ENCODE results near the gene CLDN4. TPM values are rescaled to one million over a fixed set of nuclear protein-coding genes. Genes with fewer than 3 reads are reported as not detected.
"Not testable (repeated sequence)": the region's sequence is repeated elsewhere in the genome, so short reads cannot be mapped to it uniquely, and the experiment has no call there.

Gene CLDN4
- polyA plus RNA-seq, 1 donor (not counting 4 experiments of a cell fraction or from before 2014, with no cell fraction given) = 7.2 TPM

DNA sequence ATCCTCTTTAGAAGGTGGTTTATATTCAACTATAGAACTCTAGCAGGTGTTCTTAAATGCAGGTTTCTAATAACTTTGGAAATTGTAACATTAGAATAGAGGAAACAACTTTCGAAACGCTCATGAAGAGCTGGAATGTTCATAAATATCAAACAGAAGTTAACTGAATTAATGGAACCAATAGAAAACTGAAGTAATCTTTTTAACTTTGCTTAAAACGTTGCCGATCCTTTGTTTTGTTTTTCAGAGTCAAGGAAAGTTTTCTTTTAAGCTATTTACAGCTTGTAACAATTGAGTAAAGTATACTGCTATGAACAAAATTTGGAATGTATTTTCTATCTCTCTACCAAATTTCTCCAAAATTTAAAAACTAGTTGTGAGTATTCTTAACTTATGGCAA lies 41.7 kb upstream of the CLDN4 start:
- no peaks in the 10 kb centered on the region for H3K79me2 ChIP-seq (ENCODE audit: control insufficient read depth, insufficient read depth, low read length)
- no peaks in the 10 kb centered on the region for H4K20me1 ChIP-seq (ENCODE audit: control insufficient read depth, extremely low read depth, insufficient read depth, low read length)
- peaks cover under 1% of the 10 kb centered on the region for H3K4me1 ChIP-seq (ENCODE audit: control insufficient read depth, extremely low read depth, insufficient read depth, low read length)
- no peaks in the 10 kb centered on the region for H3K27me3 ChIP-seq (ENCODE audit: control insufficient read depth, extremely low read depth, insufficient read depth, low read length)
- no peaks in the 10 kb centered on the region for H3K9me3 ChIP-seq (ENCODE audit: control insufficient read depth, low read depth, low read length)
- no peaks in the 10 kb centered on the region for H3K36me3 ChIP-seq (ENCODE audit: control insufficient read depth in 2 of 2, extremely low read depth in 1 of 2, insufficient read depth in 2 of 2, low read length in 2 of 2)
- H3K4me3 ChIP-seq (ENCODE audit: control insufficient read depth in 2 of 3, extremely low read depth in 1 of 3, insufficient read depth in 2 of 3, low read depth in 1 of 3, low read length in 3 of 3) = no peak overlapping the region
- FAIRE-seq (no peak), DNase-seq (ENCODE audit: low read depth, low spot score) (no peak)
- H2AFZ ChIP-seq (ENCODE audit: control insufficient read depth, low read length) = no peak overlapping the region
- H3K9me1 ChIP-seq (ENCODE audit: control insufficient read depth, extremely low read depth, insufficient read depth, low read length) = no peaks in the 10 kb centered on the region
- TF ChIP-seq, protein P1, sequence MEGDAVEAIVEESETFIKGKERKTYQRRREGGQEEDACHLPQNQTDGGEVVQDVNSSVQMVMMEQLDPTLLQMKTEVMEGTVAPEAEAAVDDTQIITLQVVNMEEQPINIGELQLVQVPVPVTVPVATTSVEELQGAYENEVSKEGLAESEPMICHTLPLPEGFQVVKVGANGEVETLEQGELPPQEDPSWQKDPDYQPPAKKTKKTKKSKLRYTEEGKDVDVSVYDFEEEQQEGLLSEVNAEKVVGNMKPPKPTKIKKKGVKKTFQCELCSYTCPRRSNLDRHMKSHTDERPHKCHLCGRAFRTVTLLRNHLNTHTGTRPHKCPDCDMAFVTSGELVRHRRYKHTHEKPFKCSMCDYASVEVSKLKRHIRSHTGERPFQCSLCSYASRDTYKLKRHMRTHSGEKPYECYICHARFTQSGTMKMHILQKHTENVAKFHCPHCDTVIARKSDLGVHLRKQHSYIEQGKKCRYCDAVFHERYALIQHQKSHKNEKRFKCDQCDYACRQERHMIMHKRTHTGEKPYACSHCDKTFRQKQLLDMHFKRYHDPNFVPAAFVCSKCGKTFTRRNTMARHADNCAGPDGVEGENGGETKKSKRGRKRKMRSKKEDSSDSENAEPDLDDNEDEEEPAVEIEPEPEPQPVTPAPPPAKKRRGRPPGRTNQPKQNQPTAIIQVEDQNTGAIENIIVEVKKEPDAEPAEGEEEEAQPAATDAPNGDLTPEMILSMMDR (optimal IDR thresholded peaks at IDR 0.05 in 1 of 3, IDR thresholded peaks at IDR 0.05 in 1 of 3, conservative IDR thresholded peaks at IDR 0.05 in 1 of 3; ENCODE audit: extremely low read depth in 1 of 3, insufficient read depth in 2 of 3, low read length in 3 of 3) = no peak
- no peak for TF ChIP-seq EZH2 (IDR thresholded peaks at IDR 0.05; ENCODE audit: low read length)
- no peak overlapping the region for H3K27ac ChIP-seq (ENCODE audit: control insufficient read depth, insufficient read depth, low read length)
- no peak overlapping the region for H3K9ac ChIP-seq (ENCODE audit: control insufficient read depth, extremely low read depth, insufficient read depth, low read length)
- no peak overlapping the region for H3K4me2 ChIP-seq (ENCODE audit: control insufficient read depth, extremely low read depth, insufficient read depth, low read depth, low read length)
- dilution Hi-C loops (cut with MboI; ENCODE audit: extremely low pct_ligation_motif_present, low sequenced_read_pairs) = no loop called here

DNA sequence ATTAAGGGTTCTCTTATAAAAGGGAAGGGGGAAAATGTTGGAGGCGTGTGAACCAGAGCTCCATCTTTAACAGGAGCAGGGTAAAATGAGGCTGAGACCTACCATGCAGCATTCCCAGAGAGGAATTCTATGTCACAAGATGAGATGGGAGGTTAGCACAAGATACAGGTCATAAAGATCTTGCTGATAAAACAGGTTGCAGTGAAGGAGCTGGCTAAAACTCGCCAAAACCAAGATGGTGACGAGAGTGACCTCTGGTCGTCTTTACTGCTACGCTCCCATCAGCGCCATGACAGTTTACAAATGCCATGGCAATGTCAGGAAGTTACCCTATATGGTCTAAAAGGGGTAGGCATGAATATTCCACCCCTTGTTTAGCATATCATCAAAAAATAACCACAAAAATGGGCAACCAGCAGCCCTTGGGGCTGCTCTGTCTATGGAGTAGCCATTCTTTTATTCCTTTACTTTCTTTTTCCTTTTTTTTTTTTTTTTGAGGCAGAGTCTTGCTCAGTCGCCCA lies 39.6 kb upstream of the CLDN4 start:
- H2AFZ ChIP-seq (ENCODE audit: control insufficient read depth, low read length); H3K36me3 ChIP-seq (ENCODE audit: control insufficient read depth in 2 of 2, extremely low read depth in 1 of 2, insufficient read depth in 2 of 2, low read length in 2 of 2); H3K4me1 ChIP-seq (ENCODE audit: control insufficient read depth, extremely low read depth, insufficient read depth, low read length); H3K9me1 ChIP-seq (ENCODE audit: control insufficient read depth, extremely low read depth, insufficient read depth, low read length); H3K4me3 ChIP-seq (ENCODE audit: control insufficient read depth in 2 of 3, extremely low read depth in 1 of 3, insufficient read depth in 2 of 3, low read depth in 1 of 3, low read length in 3 of 3); H3K27ac ChIP-seq (ENCODE audit: control insufficient read depth, insufficient read depth, low read length); dilution Hi-C loops (cut with MboI; ENCODE audit: extremely low pct_ligation_motif_present, low sequenced_read_pairs); H3K79me2 ChIP-seq (ENCODE audit: control insufficient read depth, insufficient read depth, low read length); FAIRE-seq; DNase-seq (ENCODE audit: low read depth, low spot score); H3K9ac ChIP-seq (ENCODE audit: control insufficient read depth, extremely low read depth, insufficient read depth, low read length); H4K20me1 ChIP-seq (ENCODE audit: control insufficient read depth, extremely low read depth, insufficient read depth, low read length); H3K27me3 ChIP-seq (ENCODE audit: control insufficient read depth, extremely low read depth, insufficient read depth, low read length); H3K9me3 ChIP-seq (ENCODE audit: control insufficient read depth, low read depth, low read length); H3K4me2 ChIP-seq (ENCODE audit: control insufficient read depth, extremely low read depth, insufficient read depth, low read depth, low read length): not testable (repeated sequence)

DNA sequence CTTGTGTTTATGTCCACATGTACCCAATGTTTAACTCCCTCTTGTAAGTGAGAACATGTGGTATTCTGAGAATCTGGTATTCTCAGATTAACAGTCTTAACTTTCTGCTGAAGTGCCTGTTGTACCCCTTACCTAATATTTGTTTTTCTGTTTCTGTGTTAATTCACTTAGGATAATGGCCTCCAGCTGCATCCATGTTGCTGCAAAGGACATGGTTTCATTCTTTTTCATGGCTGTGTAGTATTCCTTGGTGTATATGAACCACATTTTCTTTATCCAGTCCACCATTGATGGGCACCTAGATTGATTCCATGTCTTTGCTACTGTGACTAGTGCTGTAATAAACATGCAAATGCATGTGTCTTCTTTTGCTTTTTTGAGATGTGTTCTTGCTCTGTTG lies 35.6 kb upstream of the CLDN4 start:
- H3K9me1 ChIP-seq (ENCODE audit: control insufficient read depth, extremely low read depth, insufficient read depth, low read length); H3K36me3 ChIP-seq (ENCODE audit: control insufficient read depth in 2 of 2, extremely low read depth in 1 of 2, insufficient read depth in 2 of 2, low read length in 2 of 2); H3K79me2 ChIP-seq (ENCODE audit: control insufficient read depth, insufficient read depth, low read length); H4K20me1 ChIP-seq (ENCODE audit: control insufficient read depth, extremely low read depth, insufficient read depth, low read length); H3K27ac ChIP-seq (ENCODE audit: control insufficient read depth, insufficient read depth, low read length); H3K4me3 ChIP-seq (ENCODE audit: control insufficient read depth in 2 of 3, extremely low read depth in 1 of 3, insufficient read depth in 2 of 3, low read depth in 1 of 3, low read length in 3 of 3); H3K27me3 ChIP-seq (ENCODE audit: control insufficient read depth, extremely low read depth, insufficient read depth, low read length); FAIRE-seq; H2AFZ ChIP-seq (ENCODE audit: control insufficient read depth, low read length); DNase-seq (ENCODE audit: low read depth, low spot score); H3K9ac ChIP-seq (ENCODE audit: control insufficient read depth, extremely low read depth, insufficient read depth, low read length); H3K9me3 ChIP-seq (ENCODE audit: control insufficient read depth, low read depth, low read length); H3K4me2 ChIP-seq (ENCODE audit: control insufficient read depth, extremely low read depth, insufficient read depth, low read depth, low read length); dilution Hi-C loops (cut with MboI; ENCODE audit: extremely low pct_ligation_motif_present, low sequenced_read_pairs): not testable (repeated sequence)
- peaks cover 11% of the 10 kb centered on the region for H3K4me1 ChIP-seq (ENCODE audit: control insufficient read depth, extremely low read depth, insufficient read depth, low read length)

DNA sequence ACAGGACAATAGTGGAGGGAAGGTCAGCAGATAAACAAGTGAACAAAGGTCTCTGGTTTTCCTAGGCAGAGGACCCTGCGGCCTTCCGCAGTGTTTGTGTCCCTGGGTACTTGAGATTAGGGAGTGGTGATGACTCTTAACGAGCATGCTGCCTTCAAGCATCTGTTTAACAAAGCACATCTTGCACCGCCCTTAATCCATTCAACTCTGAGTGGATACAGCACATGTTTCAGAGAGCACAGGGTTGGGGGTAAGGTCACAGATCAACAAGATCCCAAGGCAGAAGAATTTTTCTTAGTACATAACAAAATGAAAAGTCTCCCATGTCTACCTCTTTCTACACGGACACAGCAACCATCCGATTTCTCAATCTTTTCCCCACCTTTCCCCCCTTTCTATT lies 34.1 kb upstream of the CLDN4 start:
- FAIRE-seq; H3K9me3 ChIP-seq (ENCODE audit: control insufficient read depth, low read depth, low read length); H2AFZ ChIP-seq (ENCODE audit: control insufficient read depth, low read length); H3K4me2 ChIP-seq (ENCODE audit: control insufficient read depth, extremely low read depth, insufficient read depth, low read depth, low read length); H3K27me3 ChIP-seq (ENCODE audit: control insufficient read depth, extremely low read depth, insufficient read depth, low read length); H4K20me1 ChIP-seq (ENCODE audit: control insufficient read depth, extremely low read depth, insufficient read depth, low read length); H3K4me3 ChIP-seq (ENCODE audit: control insufficient read depth in 2 of 3, extremely low read depth in 1 of 3, insufficient read depth in 2 of 3, low read depth in 1 of 3, low read length in 3 of 3); DNase-seq (ENCODE audit: low read depth, low spot score); dilution Hi-C loops (cut with MboI; ENCODE audit: extremely low pct_ligation_motif_present, low sequenced_read_pairs); H3K27ac ChIP-seq (ENCODE audit: control insufficient read depth, insufficient read depth, low read length); H3K9ac ChIP-seq (ENCODE audit: control insufficient read depth, extremely low read depth, insufficient read depth, low read length); H3K79me2 ChIP-seq (ENCODE audit: control insufficient read depth, insufficient read depth, low read length); H3K9me1 ChIP-seq (ENCODE audit: control insufficient read depth, extremely low read depth, insufficient read depth, low read length); H3K36me3 ChIP-seq (ENCODE audit: control insufficient read depth in 2 of 2, extremely low read depth in 1 of 2, insufficient read depth in 2 of 2, low read length in 2 of 2): not testable (repeated sequence)
- peaks cover 11% of the 10 kb centered on the region for H3K4me1 ChIP-seq (ENCODE audit: control insufficient read depth, extremely low read depth, insufficient read depth, low read length)
